Parietal lobe (tissue), 1 donor: Measurements from ENCODE around the gene POMZP3. TPM values are rescaled to one million over a fixed set of nuclear protein-coding genes. Genes with fewer than 3 reads are reported as not detected.

Source experiments
- total RNA-seq: library from RNA; depleted of rRNA; stranded (reverse); fragments of >200 nt; gene quantifications from one replicate; pipeline ENCODE4 v1.2.3, GENCODE V29; 2014

POMZP3 gene
- total RNA-seq: 7.5 TPM

GRCh38 chr7:76626989-76627642, at the start of gene POMZP3:
Gene POMZP3 (minus strand): TSS chr7:76627279. CDS start chr7:76626064, 1,215 bp downstream.

Other genes with a start within 250 kb of the POMZP3 start
- 0.63 TPM for gene SSC4D, start 217.6 kb downstream of the POMZP3 start, total RNA-seq
- gene ZP3, start 202.3 kb downstream of the POMZP3 start, total RNA-seq: 0.94 TPM
- gene DTX2, start 165.6 kb downstream of the POMZP3 start, total RNA-seq: 5.6 TPM
- gene UPK3B, start 116.7 kb downstream of the POMZP3 start, total RNA-seq: 0.63 TPM
- gene SPDYE16, start 84.0 kb downstream of the POMZP3 start, total RNA-seq: not detected